GM21528 (cell line): ENCODE data around the gene LINC01488.

ENCODE experiments used
- ATAC-seq: cut with Tn5 transposase; IDR thresholded peaks from one replicate; pipeline ENCODE4 v1.9.1; 2021; ENCODE audit warnings: mild to moderate bottlenecking, moderate library complexity; ENCODE audit not compliant: unreplicated experiment, low FRiP score

LINC01488 gene

GRCh38 chr11:69541501-69542313 is 60.2 kb downstream of the LINC01488 start:
- ATAC-seq, result no peak

GRCh38 chr11:69542314-69543168 is 61.1 kb downstream of the LINC01488 start:
- no peak for ATAC-seq
